ENCODE data around the gene TBC1D1. TPM values are rescaled to one million over a fixed set of nuclear protein-coding genes. Genes with fewer than 3 reads are reported as not detected.

TBC1D1 gene
- total RNA-seq, 1 experiment from 2014 or later: 36.0 TPM

- DNase-seq (ENCODE audit: unreplicated experiment): no peak
- intact Hi-C loops (cut with micrococcal nuclease): no loop called here
- no peak overlapping the region for H3K4me3 Mint-ChIP-seq (ENCODE audit: unreplicated experiment)
- POLR2A ChIA-PET: interaction anchor here (1.2 kb wide), 1 partner anchor 67 kb away, joined by 3 read pairs; no protein-coding TSS in a partner anchor
- no peaks in the 10 kb centered on the region for H3K9me3 Mint-ChIP-seq (ENCODE audit: unreplicated experiment)
- no TSS peak for BruUV-seq (replicated peaks)
- TF ChIP-seq CTCF (IDR thresholded peaks at IDR 0.05; ENCODE audit: unreplicated experiment): no peak
- peaks cover 8% of the 10 kb centered on the region for H3K4me1 Mint-ChIP-seq (ENCODE audit: insufficient read depth, unreplicated experiment)
- CTCF ChIA-PET: interaction anchor here (0.6 kb wide), 1 partner anchor 76 kb away, joined by 3 read pairs; no protein-coding TSS in a partner anchor
- no peaks in the 10 kb centered on the region for H3K27me3 Mint-ChIP-seq (ENCODE audit: insufficient read depth, unreplicated experiment)
- H3K27ac Mint-ChIP-seq (ENCODE audit: low read depth, unreplicated experiment): no peak overlapping the region
- H3K36me3 Mint-ChIP-seq (ENCODE audit: insufficient read depth, unreplicated experiment): no peaks in the 10 kb centered on the region
Observed at GRCh38 chr4:37910091-37910486, 19.2 kb downstream of the TBC1D1 start.

GRCh38 chr4:37914539-37914938, 23.7 kb downstream of the TBC1D1 start:
- H3K27me3 Mint-ChIP-seq (ENCODE audit: insufficient read depth, unreplicated experiment): no peaks in the 10 kb centered on the region
- H3K4me3 Mint-ChIP-seq (ENCODE audit: unreplicated experiment): no peak overlapping the region
- no peaks in the 10 kb centered on the region for H3K4me1 Mint-ChIP-seq (ENCODE audit: insufficient read depth, unreplicated experiment)
- no TSS peak for BruUV-seq (replicated peaks)
- H3K27ac Mint-ChIP-seq (ENCODE audit: low read depth, unreplicated experiment): no peak overlapping the region
- ChIA-PET CTCF (no interaction called here), POLR2A (interaction anchor here (0.6 to 0.8 kb wide), 2 partner anchors 16 to 260 kb away, joined by 3 read pairs; no protein-coding TSS in a partner anchor)
- no peaks in the 10 kb centered on the region for H3K36me3 Mint-ChIP-seq (ENCODE audit: insufficient read depth, unreplicated experiment)
- intact Hi-C loops (cut with micrococcal nuclease): no loop called here
- no peaks in the 10 kb centered on the region for H3K9me3 Mint-ChIP-seq (ENCODE audit: unreplicated experiment)
- no peak for TF ChIP-seq CTCF (IDR thresholded peaks at IDR 0.05; ENCODE audit: unreplicated experiment)
- DNase-seq (ENCODE audit: unreplicated experiment): no peak

GRCh38 chr4:37917388-37917787, 26.5 kb downstream of the TBC1D1 start:
- no peaks in the 10 kb centered on the region for H3K9me3 Mint-ChIP-seq (ENCODE audit: unreplicated experiment)
- BruUV-seq (replicated peaks): no TSS peak
- no peaks in the 10 kb centered on the region for H3K27me3 Mint-ChIP-seq (ENCODE audit: insufficient read depth, unreplicated experiment)
- TF ChIP-seq CTCF (IDR thresholded peaks at IDR 0.05; ENCODE audit: unreplicated experiment): no peak
- no peak overlapping the region for H3K4me3 Mint-ChIP-seq (ENCODE audit: unreplicated experiment)
- CTCF ChIA-PET: interaction anchor here (0.8 to 1.4 kb wide), 2 partner anchors 10 to 13 kb away, joined by 3 read pairs; no protein-coding TSS in a partner anchor
- DNase-seq (ENCODE audit: unreplicated experiment): no peak
- no peaks in the 10 kb centered on the region for H3K36me3 Mint-ChIP-seq (ENCODE audit: insufficient read depth, unreplicated experiment)
- intact Hi-C loops (cut with micrococcal nuclease): no loop called here
- H3K27ac Mint-ChIP-seq (ENCODE audit: low read depth, unreplicated experiment): no peak overlapping the region
- peaks cover 3% of the 10 kb centered on the region for H3K4me1 Mint-ChIP-seq (ENCODE audit: insufficient read depth, unreplicated experiment)
- POLR2A ChIA-PET: interaction anchor here (0.5 to 0.6 kb wide), 2 partner anchors 9 to 819 kb away, joined by 3 read pairs; no protein-coding TSS in a partner anchor

GRCh38 chr4:37918653-37919052, 27.8 kb downstream of the TBC1D1 start:
- no peak for TF ChIP-seq CTCF (IDR thresholded peaks at IDR 0.05; ENCODE audit: unreplicated experiment)
- no peak overlapping the region for H3K27ac Mint-ChIP-seq (ENCODE audit: low read depth, unreplicated experiment)
- no peak overlapping the region for H3K4me3 Mint-ChIP-seq (ENCODE audit: unreplicated experiment)
- CTCF ChIA-PET: interaction anchor here (1.4 kb wide), 1 partner anchor 12 kb away, joined by 3 read pairs; no protein-coding TSS in a partner anchor
- H3K27me3 Mint-ChIP-seq (ENCODE audit: insufficient read depth, unreplicated experiment): no peaks in the 10 kb centered on the region
- intact Hi-C loops (cut with micrococcal nuclease): no loop called here
- BruUV-seq (replicated peaks): no TSS peak
- DNase-seq (ENCODE audit: unreplicated experiment): no peak
- no peaks in the 10 kb centered on the region for H3K9me3 Mint-ChIP-seq (ENCODE audit: unreplicated experiment)
- H3K4me1 Mint-ChIP-seq (ENCODE audit: insufficient read depth, unreplicated experiment): peaks cover 7% of the 10 kb centered on the region
- H3K36me3 Mint-ChIP-seq (ENCODE audit: insufficient read depth, unreplicated experiment): no peaks in the 10 kb centered on the region
- POLR2A ChIA-PET: no interaction called here
